GM12865 (cell line): ENCODE measurements around the gene FMN1.

Source experiments
- DNase-seq: peaks from one replicate; pipeline ENCODE4 v3.0.0; 2010; ENCODE audit warnings: low read depth
- H3K4me3 ChIP-seq: 2 replicates; pipeline ENCODE4 v1.5.1; 2011; ENCODE audit warnings: mild to moderate bottlenecking, low read depth, low read length, control low read depth
- CTCF ChIP-seq: IDR thresholded peaks from 2 replicates; pipeline ENCODE4 v1.5.1; 2011; ENCODE audit warnings: low read length, control low read depth, low read depth, inconsistent platforms; ENCODE audit not compliant: insufficient read depth; ENCODE audit errors: missing control alignments

Gene FMN1

GRCh38 chr15:32882955-32883354 lies 311.6 kb downstream of the FMN1 start:
- TF ChIP-seq CTCF: no peak
- no peak overlapping the region for H3K4me3 ChIP-seq
- no peak for DNase-seq

GRCh38 chr15:32881528-32881927 lies 313.0 kb downstream of the FMN1 start:
- DNase-seq: peak; percentile 40
- H3K4me3 ChIP-seq: no peak overlapping the region
- no peak for TF ChIP-seq CTCF

- TF ChIP-seq CTCF: no peak
- no peak overlapping the region for H3K4me3 ChIP-seq
- DNase-seq: no peak
Measured at GRCh38 chr15:32880642-32881041, 313.9 kb downstream of the FMN1 start.

GRCh38 chr15:32879980-32880379 lies 314.5 kb downstream of the FMN1 start:
- no peak overlapping the region for H3K4me3 ChIP-seq
- no peak for TF ChIP-seq CTCF
- no peak for DNase-seq

GRCh38 chr15:32878869-32879805 lies 315.4 kb downstream of the FMN1 start:
- H3K4me3 ChIP-seq: no peak overlapping the region
- TF ChIP-seq CTCF: no peak
- no peak for DNase-seq

- no peak for DNase-seq
Measured at GRCh38 chr15:32878342-32878741, 316.2 kb downstream of the FMN1 start.

More at GRCh38 chr15:32878342-32878741, 316.2 kb downstream of the FMN1 start:
- no peak for TF ChIP-seq CTCF
- no peak overlapping the region for H3K4me3 ChIP-seq
